ENCODE results near the gene ENTPD5.

- no peak for TF ChIP-seq CTCF (conservative IDR thresholded peaks at IDR 0.05 in 1 of 2, IDR thresholded peaks at IDR 0.05 in 1 of 2; ENCODE audit: low read depth in 1 of 2, low read length in 2 of 2)
- no peak for TF ChIP-seq EZH2 (IDR thresholded peaks at IDR 0.05; ENCODE audit: low read length, missing control alignments)
Observed at GRCh38 chr14:73943083-73943482, 76.0 kb downstream of the ENTPD5 start.
